HEK293 (cell line): Measurements from ENCODE around the gene MAPKAP1.

Experiments
- MYNN ChIP-seq: fragments of 450-650 bp; formaldehyde crosslinking; IDR thresholded peaks from 2 replicates; pipeline ENCODE4 v1.5.1; 2016; ENCODE audit warnings: missing biosample characterization, missing genetic modification characterization, borderline replicate concordance
- ZNF16 ChIP-seq: fragments of 450-650 bp; formaldehyde crosslinking; IDR thresholded peaks from 2 replicates; pipeline ENCODE4 v1.5.1; 2016; ENCODE audit warnings: low read depth, missing biosample characterization, missing genetic modification characterization
- ZNF239 ChIP-seq: fragments of 450-650 bp; formaldehyde crosslinking; IDR thresholded peaks from 2 replicates; pipeline ENCODE4 v1.5.1; 2016; ENCODE audit warnings: missing biosample characterization, missing genetic modification characterization
- ZNF544 ChIP-seq: fragments of 450-650 bp; formaldehyde crosslinking; IDR thresholded peaks from 2 replicates; pipeline ENCODE4 v1.5.0; 2017; ENCODE audit warnings: missing biosample characterization, missing genetic modification characterization
- ZNF677 ChIP-seq: fragments of 450-650 bp; IDR thresholded peaks from 2 replicates; pipeline ENCODE4 v1.5.0; 2018; ENCODE audit warnings: missing biosample characterization, mild to moderate bottlenecking, missing genetic modification characterization, moderate library complexity
- ZNF792 ChIP-seq: fragments of 450-650 bp; formaldehyde crosslinking; IDR thresholded peaks from 2 replicates; pipeline ENCODE4 v1.5.1; 2016; ENCODE audit warnings: missing biosample characterization, missing genetic modification characterization
- ZSCAN30 ChIP-seq: fragments of 450-650 bp; IDR thresholded peaks from 2 replicates; pipeline ENCODE4 v1.5.1; 2018; ENCODE audit warnings: missing biosample characterization, mild to moderate bottlenecking, missing genetic modification characterization, moderate library complexity
- TF ChIP-seq, protein P1 (sequence below): fragments of 450-650 bp; formaldehyde crosslinking; IDR thresholded peaks from 2 replicates; pipeline ENCODE4 v1.5.1; 2016; ENCODE audit warnings: missing biosample characterization, missing genetic modification characterization, borderline replicate concordance
- TF ChIP-seq, protein P2 (sequence below): fragments of 450-650 bp; formaldehyde crosslinking; IDR thresholded peaks from 2 replicates; pipeline ENCODE4 v1.5.1; 2016; ENCODE audit warnings: missing biosample characterization, missing genetic modification characterization
- TF ChIP-seq, protein P3 (sequence below): fragments of 450-650 bp; formaldehyde crosslinking; IDR thresholded peaks from 2 replicates; pipeline ENCODE4 v1.5.1; 2016; ENCODE audit warnings: missing biosample characterization, missing genetic modification characterization

DNA sequence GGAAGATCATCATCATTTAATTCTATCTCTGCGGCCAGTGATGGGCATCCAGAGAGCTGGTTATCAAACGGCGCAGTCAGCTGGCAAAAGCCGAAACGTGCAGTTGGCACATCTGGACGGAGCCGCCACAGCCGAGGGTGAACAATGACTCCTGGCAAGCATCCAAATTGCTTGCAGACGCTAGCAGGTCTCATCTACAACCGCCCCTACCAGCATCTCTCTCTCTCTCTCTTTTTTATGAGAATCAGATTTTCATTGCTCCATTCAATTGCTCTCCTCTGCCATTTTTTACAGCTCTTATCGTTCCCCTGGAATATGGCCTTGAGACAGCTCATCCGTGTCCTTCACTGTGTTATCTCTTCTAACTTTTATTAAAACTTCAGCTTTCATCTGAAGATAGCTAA, 165.2 kb downstream of the MAPKAP1 start:
- TF ChIP-seq ZNF792 (tag by site-specific recombination) (no peak), ZNF16 (tag by site-specific recombination) (no peak), ZNF544 (no peak), MYNN (no peak), ZNF677 (tag by site-specific recombination) (no peak), ZNF239 (tag by site-specific recombination) (no peak), ZSCAN30 (tag by site-specific recombination) (0 out of 2 replicates have a peak, but pooled peaks have one; percentile 41)
- TF ChIP-seq, protein P1, sequence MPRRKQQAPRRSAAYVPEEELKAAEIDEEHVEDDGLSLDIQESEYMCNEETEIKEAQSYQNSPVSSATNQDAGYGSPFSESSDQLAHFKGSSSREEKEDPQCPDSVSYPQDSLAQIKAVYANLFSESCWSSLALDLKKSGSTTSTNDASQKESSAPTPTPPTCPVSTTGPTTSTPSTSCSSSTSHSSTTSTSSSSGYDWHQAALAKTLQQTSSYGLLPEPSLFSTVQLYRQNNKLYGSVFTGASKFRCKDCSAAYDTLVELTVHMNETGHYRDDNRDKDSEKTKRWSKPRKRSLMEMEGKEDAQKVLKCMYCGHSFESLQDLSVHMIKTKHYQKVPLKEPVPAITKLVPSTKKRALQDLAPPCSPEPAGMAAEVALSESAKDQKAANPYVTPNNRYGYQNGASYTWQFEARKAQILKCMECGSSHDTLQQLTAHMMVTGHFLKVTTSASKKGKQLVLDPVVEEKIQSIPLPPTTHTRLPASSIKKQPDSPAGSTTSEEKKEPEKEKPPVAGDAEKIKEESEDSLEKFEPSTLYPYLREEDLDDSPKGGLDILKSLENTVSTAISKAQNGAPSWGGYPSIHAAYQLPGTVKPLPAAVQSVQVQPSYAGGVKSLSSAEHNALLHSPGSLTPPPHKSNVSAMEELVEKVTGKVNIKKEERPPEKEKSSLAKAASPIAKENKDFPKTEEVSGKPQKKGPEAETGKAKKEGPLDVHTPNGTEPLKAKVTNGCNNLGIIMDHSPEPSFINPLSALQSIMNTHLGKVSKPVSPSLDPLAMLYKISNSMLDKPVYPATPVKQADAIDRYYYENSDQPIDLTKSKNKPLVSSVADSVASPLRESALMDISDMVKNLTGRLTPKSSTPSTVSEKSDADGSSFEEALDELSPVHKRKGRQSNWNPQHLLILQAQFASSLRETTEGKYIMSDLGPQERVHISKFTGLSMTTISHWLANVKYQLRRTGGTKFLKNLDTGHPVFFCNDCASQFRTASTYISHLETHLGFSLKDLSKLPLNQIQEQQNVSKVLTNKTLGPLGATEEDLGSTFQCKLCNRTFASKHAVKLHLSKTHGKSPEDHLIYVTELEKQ (tag by site-specific recombination), result 0 out of 2 replicates have a peak, but pooled peaks have one; percentile 53
- TF ChIP-seq, protein P2, sequence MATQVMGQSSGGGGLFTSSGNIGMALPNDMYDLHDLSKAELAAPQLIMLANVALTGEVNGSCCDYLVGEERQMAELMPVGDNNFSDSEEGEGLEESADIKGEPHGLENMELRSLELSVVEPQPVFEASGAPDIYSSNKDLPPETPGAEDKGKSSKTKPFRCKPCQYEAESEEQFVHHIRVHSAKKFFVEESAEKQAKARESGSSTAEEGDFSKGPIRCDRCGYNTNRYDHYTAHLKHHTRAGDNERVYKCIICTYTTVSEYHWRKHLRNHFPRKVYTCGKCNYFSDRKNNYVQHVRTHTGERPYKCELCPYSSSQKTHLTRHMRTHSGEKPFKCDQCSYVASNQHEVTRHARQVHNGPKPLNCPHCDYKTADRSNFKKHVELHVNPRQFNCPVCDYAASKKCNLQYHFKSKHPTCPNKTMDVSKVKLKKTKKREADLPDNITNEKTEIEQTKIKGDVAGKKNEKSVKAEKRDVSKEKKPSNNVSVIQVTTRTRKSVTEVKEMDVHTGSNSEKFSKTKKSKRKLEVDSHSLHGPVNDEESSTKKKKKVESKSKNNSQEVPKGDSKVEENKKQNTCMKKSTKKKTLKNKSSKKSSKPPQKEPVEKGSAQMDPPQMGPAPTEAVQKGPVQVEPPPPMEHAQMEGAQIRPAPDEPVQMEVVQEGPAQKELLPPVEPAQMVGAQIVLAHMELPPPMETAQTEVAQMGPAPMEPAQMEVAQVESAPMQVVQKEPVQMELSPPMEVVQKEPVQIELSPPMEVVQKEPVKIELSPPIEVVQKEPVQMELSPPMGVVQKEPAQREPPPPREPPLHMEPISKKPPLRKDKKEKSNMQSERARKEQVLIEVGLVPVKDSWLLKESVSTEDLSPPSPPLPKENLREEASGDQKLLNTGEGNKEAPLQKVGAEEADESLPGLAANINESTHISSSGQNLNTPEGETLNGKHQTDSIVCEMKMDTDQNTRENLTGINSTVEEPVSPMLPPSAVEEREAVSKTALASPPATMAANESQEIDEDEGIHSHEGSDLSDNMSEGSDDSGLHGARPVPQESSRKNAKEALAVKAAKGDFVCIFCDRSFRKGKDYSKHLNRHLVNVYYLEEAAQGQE, result no peak
- TF ChIP-seq, protein P3, sequence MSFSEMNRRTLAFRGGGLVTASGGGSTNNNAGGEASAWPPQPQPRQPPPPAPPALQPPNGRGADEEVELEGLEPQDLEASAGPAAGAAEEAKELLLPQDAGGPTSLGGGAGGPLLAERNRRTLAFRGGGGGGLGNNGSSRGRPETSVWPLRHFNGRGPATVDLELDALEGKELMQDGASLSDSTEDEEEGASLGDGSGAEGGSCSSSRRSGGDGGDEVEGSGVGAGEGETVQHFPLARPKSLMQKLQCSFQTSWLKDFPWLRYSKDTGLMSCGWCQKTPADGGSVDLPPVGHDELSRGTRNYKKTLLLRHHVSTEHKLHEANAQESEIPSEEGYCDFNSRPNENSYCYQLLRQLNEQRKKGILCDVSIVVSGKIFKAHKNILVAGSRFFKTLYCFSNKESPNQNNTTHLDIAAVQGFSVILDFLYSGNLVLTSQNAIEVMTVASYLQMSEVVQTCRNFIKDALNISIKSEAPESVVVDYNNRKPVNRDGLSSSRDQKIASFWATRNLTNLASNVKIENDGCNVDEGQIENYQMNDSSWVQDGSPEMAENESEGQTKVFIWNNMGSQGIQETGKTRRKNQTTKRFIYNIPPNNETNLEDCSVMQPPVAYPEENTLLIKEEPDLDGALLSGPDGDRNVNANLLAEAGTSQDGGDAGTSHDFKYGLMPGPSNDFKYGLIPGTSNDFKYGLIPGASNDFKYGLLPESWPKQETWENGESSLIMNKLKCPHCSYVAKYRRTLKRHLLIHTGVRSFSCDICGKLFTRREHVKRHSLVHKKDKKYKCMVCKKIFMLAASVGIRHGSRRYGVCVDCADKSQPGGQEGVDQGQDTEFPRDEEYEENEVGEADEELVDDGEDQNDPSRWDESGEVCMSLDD (tag by site-specific recombination), result no peak
